GM12892 (cell line): Measurements from ENCODE around the gene ZNF836. TPM values are rescaled to one million over a fixed set of nuclear protein-coding genes. Genes with fewer than 3 reads are reported as not detected.
"Not testable (repeated sequence)": the region's sequence is repeated elsewhere in the genome, so short reads cannot be mapped to it uniquely, and the experiment has no call there.

Experiments used
- DNase-seq: peaks from one replicate; pipeline ENCODE4 v3.0.0; 2011; ENCODE audit not compliant: insufficient read length
- FAIRE-seq: peaks from 2 replicates; lab custom pipeline; 2011; peaks lifted over from hg19 to GRCh38; lab: Jason Lieb, UNC
- POLR2A ChIP-seq: IDR thresholded peaks from 2 replicates; pipeline ENCODE4 v1.6.1; 2011; ENCODE audit warnings: low read depth, low read length, control low read depth
- POLR2AphosphoS5 ChIP-seq: IDR thresholded peaks from 2 replicates; pipeline ENCODE4 v1.6.1; 2011; ENCODE audit warnings: low read depth, low read length, control low read depth
- TAF1 ChIP-seq: IDR thresholded peaks from 2 replicates; pipeline ENCODE4 v1.6.1; 2011; ENCODE audit warnings: low read depth, mild to moderate bottlenecking, control low read depth, low read length, borderline replicate concordance
- polyA plus RNA-seq: library from polyadenylated mRNA; unstranded; fragments of >200 nt; gene quantifications from one replicate; pipeline ENCODE4 v1.2.1, GENCODE V29; 2012; ENCODE audit warnings: missing spikeins, inconsistent platforms; ENCODE audit not compliant: missing spikeins

Gene ZNF836
- polyA plus RNA-seq: 6.3 TPM

DNA sequence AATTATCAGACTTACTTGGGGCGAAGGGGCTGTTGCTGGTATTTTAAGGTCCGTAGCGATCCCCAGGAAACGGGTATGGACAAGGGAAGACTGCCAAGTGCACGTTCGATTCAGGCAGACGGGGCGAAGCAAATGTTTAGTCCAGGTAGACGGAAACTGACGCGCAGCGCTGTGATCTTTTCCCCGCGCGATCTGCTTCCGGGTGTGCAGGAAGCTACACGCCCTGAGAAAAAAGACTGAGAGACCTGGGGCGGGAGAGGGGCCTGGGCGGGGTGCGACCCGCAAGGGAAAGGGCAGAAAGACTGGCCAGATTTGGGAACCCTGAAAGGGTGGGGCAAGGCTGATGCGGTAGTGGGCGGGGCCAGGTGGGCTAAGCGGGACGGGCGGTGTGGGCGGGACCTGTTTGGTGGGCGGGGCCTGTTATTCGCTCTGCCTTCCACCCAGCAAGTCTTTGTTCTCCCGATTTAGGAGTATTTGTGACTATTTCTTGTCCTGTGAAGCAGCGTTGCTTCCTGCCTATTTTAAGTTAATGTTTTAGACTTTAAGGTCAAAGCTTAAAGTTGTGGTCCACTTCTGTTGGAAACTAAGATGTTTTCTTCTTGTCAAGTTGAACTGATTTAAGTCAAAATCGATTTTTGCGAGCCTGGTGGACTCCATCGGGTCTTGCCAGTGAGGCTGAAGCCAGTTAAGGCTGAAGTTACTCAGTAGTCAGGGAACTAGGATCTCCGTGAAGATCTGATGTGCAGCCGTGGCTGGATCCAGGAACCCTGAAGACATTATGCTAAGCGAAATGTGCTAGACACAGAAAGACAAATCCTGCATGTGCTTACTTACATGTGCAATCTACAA, at the start of gene ZNF836:
Gene ZNF836, minus strand, starts transcription at position 301 of the 849 bp plus-strand sequence. CDS start 3,549 bp downstream, outside the sequence.
- FAIRE-seq: peak; percentile 92
- DNase-seq: peak; percentile 84
- peak; percentile 46; the same call in 1 of the 2 replicates for TF ChIP-seq POLR2A
- no peak; the same call in 1 of the 2 replicates for TF ChIP-seq POLR2AphosphoS5

GRCh38 chr19:52221031-52221430, 49.6 kb upstream of the ZNF836 start:
- no peak for TF ChIP-seq POLR2A
- no peak for TF ChIP-seq POLR2AphosphoS5
- TF ChIP-seq TAF1: no peak
- no peak for DNase-seq
- FAIRE-seq: no peak

DNA sequence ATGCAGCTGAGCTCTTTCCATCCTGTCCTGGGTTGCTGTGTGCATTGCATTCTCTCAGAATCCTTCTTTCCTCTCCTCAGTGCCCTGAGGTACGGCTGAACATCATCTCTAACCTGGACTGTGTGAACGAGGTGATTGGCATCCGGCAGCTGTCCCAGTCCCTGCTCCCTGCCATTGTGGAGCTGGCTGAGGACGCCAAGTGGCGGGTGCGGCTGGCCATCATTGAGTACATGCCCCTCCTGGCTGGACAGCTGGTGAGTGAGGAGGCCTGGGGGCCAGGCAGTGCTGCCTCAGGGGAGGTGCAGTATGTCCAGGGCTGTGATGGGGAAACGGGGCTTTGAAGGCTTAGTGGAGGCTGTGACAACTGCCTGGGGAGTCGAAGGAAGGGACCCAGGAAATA, 48.2 kb upstream of the ZNF836 start:
- no peak for DNase-seq
- no peak for FAIRE-seq
- TF ChIP-seq POLR2AphosphoS5: no peak
- TF ChIP-seq TAF1: no peak
- TF ChIP-seq POLR2A: no peak

DNA sequence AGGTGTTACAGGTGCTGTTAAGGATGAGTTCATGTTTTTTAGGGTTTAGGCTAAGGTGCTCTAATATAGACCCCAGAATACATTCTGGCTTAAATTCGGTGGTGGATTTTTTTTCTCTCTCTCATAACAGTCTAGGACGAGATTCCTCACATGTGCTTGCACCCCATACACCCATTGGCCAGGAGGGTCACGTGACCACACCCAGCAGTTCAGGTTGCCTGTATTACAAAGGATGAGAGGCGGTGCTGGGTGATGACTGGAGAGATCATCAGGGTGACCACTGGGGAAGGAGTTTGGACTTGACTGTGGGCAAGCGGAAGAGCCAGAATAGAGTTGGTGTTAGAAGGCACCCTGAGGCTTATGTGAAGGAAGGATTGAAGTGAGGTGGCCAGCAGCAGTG, 46.2 kb upstream of the ZNF836 start:
- no peak for DNase-seq
- no peak for FAIRE-seq
- no peak for TF ChIP-seq POLR2AphosphoS5
- no peak for TF ChIP-seq TAF1
- no peak for TF ChIP-seq POLR2A

GRCh38 chr19:52216401-52216800, 45.0 kb upstream of the ZNF836 start:
- DNase-seq (no peak), FAIRE-seq (no peak)

DNA sequence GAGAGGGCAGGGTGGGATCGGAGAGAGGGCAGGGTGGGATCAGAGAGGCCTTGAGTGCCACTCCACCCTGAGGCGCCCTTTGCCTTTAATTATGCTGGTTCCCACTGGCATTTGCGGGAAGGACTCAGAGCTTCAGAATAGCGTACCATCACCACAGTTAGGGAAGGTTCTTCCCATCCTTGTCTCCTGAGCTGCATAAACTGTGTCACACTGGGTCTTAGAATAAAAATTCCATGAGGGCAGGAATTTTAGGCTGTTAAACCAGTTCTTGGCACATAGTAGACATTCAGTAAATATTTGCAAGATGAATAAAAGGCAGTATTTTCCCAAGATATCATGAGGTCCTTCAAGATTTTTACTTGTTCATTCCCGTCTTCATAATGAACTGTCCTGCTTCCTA, 42.8 kb upstream of the ZNF836 start:
- DNase-seq (no peak), FAIRE-seq (no peak)
- TF ChIP-seq TAF1: no peak
- TF ChIP-seq POLR2A: no peak
- TF ChIP-seq POLR2AphosphoS5: no peak

More at GRCh38 chr19:52216401-52216800, 45.0 kb upstream of the ZNF836 start:
- TF ChIP-seq POLR2A (no peak), TAF1 (no peak), POLR2AphosphoS5 (no peak)

DNA sequence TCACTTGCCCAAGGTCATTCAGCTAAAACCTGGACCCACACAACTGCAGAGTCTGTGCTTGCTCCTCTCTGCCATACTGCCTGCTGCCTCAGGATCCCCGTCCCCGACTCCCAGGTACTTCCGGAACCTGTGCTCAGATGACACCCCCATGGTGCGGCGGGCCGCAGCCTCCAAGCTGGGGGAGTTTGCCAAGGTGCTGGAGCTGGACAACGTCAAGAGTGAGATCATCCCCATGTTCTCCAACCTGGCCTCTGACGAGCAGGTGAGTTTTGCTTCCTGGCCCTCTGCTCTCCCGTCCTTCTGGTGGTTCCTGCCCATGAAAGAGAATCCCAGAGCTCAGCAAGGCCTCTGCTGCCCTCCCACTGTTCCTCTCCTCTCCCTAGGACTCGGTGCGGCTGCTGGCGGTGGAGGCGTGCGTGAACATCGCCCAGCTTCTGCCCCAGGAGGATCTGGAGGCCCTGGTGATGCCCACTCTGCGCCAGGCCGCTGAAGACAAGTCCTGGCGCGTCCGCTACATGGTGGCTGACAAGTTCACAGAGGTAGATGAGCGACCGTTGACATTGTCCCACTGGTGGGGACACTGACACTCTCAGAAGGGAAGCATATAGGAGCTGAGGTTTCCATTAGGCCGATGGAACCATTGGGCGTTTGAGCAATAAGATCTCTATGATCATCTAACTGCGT, 41.3 kb upstream of the ZNF836 start:
- DNase-seq (no peak), FAIRE-seq (no peak)
- TF ChIP-seq POLR2AphosphoS5 (no peak), TAF1 (no peak), POLR2A (no peak)

DNA sequence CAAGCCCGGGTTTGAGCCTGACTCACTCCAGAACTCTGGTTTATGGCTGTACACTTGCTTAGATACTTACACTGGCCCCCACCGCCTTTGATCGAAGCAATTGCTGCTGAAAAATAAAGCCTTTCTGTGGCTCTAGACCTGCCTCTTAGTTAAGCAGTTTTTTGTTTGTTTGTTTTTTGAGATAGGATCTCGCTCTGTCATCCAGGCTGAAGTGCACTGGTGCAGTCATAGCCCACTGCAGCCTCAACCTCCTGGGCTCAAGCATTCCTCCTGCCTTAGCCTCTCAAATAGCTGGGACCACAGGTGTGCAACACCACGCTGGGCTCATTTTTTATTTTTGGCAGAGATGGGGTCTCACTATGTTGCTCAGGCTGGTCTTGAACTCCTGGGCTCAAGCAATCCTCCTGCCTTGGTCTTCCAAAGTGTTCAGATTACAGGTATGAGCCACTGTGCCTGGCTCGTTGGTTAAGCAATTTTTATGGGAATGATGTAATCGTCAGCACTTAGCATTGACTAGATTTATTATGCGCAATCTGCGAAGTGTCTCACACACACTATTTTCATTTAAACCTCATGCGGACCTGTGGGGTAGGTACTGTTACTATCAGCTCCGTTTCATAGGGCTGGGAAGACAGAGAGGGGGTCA, 40.6 kb upstream of the ZNF836 start:
- no peak for FAIRE-seq
- TF ChIP-seq POLR2AphosphoS5: no peak
- TF ChIP-seq POLR2A: no peak
- no peak for TF ChIP-seq TAF1
- no peak for DNase-seq

DNA sequence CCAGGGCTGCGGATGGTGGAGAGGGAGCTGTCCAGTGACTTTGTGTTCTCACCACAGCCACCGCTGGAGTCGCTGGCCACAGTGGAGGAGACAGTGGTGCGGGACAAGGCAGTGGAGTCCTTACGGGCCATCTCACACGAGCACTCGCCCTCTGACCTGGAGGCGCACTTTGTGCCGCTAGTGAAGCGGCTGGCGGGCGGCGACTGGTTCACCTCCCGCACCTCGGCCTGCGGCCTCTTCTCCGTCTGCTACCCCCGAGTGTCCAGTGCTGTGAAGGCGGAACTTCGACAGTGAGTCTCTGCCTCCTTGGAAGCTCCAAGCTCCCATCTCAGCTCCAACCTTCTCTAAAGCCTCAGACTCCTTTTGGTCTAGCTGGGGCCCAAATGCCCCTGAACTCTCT, 39.8 kb upstream of the ZNF836 start:
- no peak for FAIRE-seq
- TF ChIP-seq POLR2AphosphoS5 (no peak), POLR2A (no peak; the same call in 1 of the 2 replicates), TAF1 (no peak)

DNA sequence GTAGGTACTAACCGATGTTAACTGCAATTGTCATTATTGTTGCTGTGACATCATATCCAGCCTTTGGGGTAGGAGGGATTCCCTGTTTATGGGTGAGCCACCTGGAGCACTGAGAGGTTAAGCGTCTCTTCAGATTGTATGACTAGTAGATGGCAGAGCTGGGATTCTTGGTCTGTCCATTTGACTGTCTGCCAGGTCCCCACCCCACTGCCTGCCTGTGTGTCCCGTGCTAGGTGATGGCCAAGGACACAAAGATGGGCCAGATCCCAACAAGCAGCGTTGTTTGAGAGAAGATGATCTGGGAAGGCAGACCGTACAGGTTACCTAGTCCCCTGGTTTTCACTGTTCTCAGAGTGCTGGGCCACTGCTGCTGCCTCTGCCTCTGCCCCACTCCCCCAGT, 35.1 kb upstream of the ZNF836 start:
- TF ChIP-seq POLR2A (no peak), POLR2AphosphoS5 (no peak)
- FAIRE-seq (no peak), DNase-seq (no peak)

More for the DNA sequence above, 39.8 kb upstream of the ZNF836 start:
- no peak for DNase-seq

- not testable (repeated sequence) for FAIRE-seq, DNase-seq
- TF ChIP-seq POLR2A: peak; percentile 33; the same call in 1 of the 2 replicates
These were observed 29.5 kb upstream of the ZNF836 start for GRCh38 chr19:52200755-52201391.
